ENCODE measurements around the gene KCNA4.

DNA sequence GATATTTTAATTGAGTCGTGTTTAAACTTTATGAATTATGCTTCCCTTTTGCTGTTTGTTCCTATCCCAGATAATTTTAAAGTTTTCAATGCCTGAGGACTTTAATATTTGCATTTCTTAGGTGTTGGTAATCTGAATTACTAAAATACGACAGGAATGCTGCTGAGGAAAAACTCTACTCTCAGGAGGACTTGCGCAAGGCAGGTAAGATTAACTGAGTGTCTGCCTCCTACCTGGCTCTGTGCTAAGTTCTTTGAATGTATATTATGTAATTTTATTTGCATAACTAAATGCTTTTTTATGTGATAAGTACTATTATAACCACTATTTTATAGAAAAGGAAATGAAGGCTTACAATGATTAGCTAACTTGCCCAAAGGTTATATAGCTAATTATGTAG is 2.7 kb upstream of the KCNA4 start:
- TF ChIP-seq, protein P1, sequence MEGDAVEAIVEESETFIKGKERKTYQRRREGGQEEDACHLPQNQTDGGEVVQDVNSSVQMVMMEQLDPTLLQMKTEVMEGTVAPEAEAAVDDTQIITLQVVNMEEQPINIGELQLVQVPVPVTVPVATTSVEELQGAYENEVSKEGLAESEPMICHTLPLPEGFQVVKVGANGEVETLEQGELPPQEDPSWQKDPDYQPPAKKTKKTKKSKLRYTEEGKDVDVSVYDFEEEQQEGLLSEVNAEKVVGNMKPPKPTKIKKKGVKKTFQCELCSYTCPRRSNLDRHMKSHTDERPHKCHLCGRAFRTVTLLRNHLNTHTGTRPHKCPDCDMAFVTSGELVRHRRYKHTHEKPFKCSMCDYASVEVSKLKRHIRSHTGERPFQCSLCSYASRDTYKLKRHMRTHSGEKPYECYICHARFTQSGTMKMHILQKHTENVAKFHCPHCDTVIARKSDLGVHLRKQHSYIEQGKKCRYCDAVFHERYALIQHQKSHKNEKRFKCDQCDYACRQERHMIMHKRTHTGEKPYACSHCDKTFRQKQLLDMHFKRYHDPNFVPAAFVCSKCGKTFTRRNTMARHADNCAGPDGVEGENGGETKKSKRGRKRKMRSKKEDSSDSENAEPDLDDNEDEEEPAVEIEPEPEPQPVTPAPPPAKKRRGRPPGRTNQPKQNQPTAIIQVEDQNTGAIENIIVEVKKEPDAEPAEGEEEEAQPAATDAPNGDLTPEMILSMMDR (IDR thresholded peaks at IDR 0.05), result no peak
- no peak for TF ChIP-seq POLR2A (IDR thresholded peaks at IDR 0.05)
